HCT116 (cell line): ENCODE measurements around the gene SOX6.

Experiments
- ATF3 ChIP-seq: IDR thresholded peaks from 2 replicates; pipeline ENCODE4 v1.6.1; 2012
- CEBPB ChIP-seq: IDR thresholded peaks from 2 replicates; pipeline ENCODE4 v1.6.1; 2012; ENCODE audit warnings: low read depth
- CTCF ChIP-seq, 3 experiments: fragments of 200-600 bp in 1 of 3; sonication (generic) in 1 of 3; IDR thresholded peaks in 2 of 3; conservative IDR thresholded peaks in 1 of 3; 2 replicates each; pipeline ENCODE4 v1.5.1; 2012 to 2017; ENCODE audit warnings: low read depth in 2 of 3, low read length in 2 of 3, antibody characterized with exemption in 1 of 3, borderline replicate concordance in 1 of 3, control low read depth in 1 of 3, mild to moderate bottlenecking in 1 of 3, mixed read lengths in 1 of 3, mixed run types in 1 of 3, moderate library complexity in 1 of 3; ENCODE audit not compliant: insufficient read depth in 1 of 3
- EZH2phosphoT487 ChIP-seq: fragments of 200-600 bp; IDR thresholded peaks from 2 replicates; pipeline ENCODE4 v1.6.1; 2018; ENCODE audit warnings: antibody characterized with exemption, borderline replicate concordance
- POLR2A ChIP-seq: IDR thresholded peaks from 2 replicates; pipeline ENCODE4 v1.7.0; 2011; ENCODE audit warnings: borderline replicate concordance; ENCODE audit not compliant: insufficient read depth, insufficient read length; ENCODE audit errors: extremely low read depth
- POLR2AphosphoS5 ChIP-seq: IDR thresholded peaks from 2 replicates; pipeline ENCODE4 v1.6.1; 2011; ENCODE audit warnings: mild to moderate bottlenecking, low read depth, low read length, moderate library complexity
- SP1 ChIP-seq: IDR thresholded peaks from 2 replicates; pipeline ENCODE4 v1.6.1; 2012; ENCODE audit warnings: low read depth
- TCF7L2 ChIP-seq: IDR thresholded peaks from 2 replicates; pipeline ENCODE4 v1.7.0; 2011; ENCODE audit warnings: borderline replicate concordance, inconsistent platforms; ENCODE audit not compliant: insufficient read depth, insufficient read length; ENCODE audit errors: extremely low read depth

GRCh38 chr11:16149476-16149875 lies 206.9 kb downstream of the SOX6 start:
- no peak for TF ChIP-seq CTCF (IDR thresholded peaks at IDR 0.05 in 2 of 3, conservative IDR thresholded peaks at IDR 0.05 in 1 of 3; ENCODE audit: borderline replicate concordance in 1 of 3, insufficient read depth in 1 of 3, low read depth in 2 of 3, low read length in 2 of 3)
- TF ChIP-seq ATF3, result no peak
- no peak for TF ChIP-seq EZH2phosphoT487
- no peak for TF ChIP-seq POLR2AphosphoS5
- TF ChIP-seq POLR2A, result no peak
- no peak for TF ChIP-seq TCF7L2
- no peak for TF ChIP-seq SP1
- no peak for TF ChIP-seq CEBPB
